Psoas muscle (tissue), 8 donors: ENCODE results near the gene SMARCD3. TPM values are rescaled to one million over a fixed set of nuclear protein-coding genes. Genes with fewer than 3 reads are reported as not detected.

Experiments used
- ATAC-seq, 4 donors: fragments of 200-7000 bp; cut with Tn5 transposase; one replicate each; pipeline ENCODE4 v1.9.1; 2020; ENCODE audit warnings: moderate library complexity in 3 of 4, mild to moderate bottlenecking in 2 of 4
- DNase-seq, 2 donors: peaks; one replicate each; pipeline ENCODE4 v3.0.0-alpha.2; 2020
- H3K27ac ChIP-seq: fragments of 200-600 bp; one replicate; pipeline ENCODE4 v1.8.0; 2022
- H3K27me3 ChIP-seq, 3 donors: fragments of 200-600 bp in 1 of 3; one replicate each; pipeline versions ENCODE4 v1.6.1 to v1.8.0; 2013 to 2022; ENCODE audit warnings: low read length in 2 of 3, mild to moderate bottlenecking in 2 of 3, moderate library complexity in 1 of 3; ENCODE audit not compliant: insufficient read depth in 3 of 3
- H3K36me3 ChIP-seq, 2 donors: fragments of 200-600 bp in 1 of 2; one replicate each; pipeline versions ENCODE4 v1.6.1 to v1.8.0; 2013 to 2022; ENCODE audit warnings: low read depth in 1 of 2, mild to moderate bottlenecking in 1 of 2, moderate library complexity in 1 of 2; ENCODE audit not compliant: insufficient read depth in 1 of 2
- H3K4me1 ChIP-seq: fragments of 200-600 bp; one replicate; pipeline ENCODE4 v1.8.0; 2022
- H3K4me3 ChIP-seq: fragments of 200-600 bp; one replicate; pipeline ENCODE4 v1.8.0; 2022; ENCODE audit warnings: mild to moderate bottlenecking
- H3K9me3 ChIP-seq: fragments of 200-600 bp; one replicate; pipeline ENCODE4 v1.8.0; 2022
- WGBS, 3 donors: extraction: QIAGEN DNeasy Blood & Tissue Kit; methylation state at CpG; one replicate each; pipeline versions ENCODE4 v1.1.6 to v1.1.7; 2013; 5-methylcytosine and 5-hydroxymethylcytosine counted together
- intact Hi-C, 2 donors: fragments of 100-400 bp; cut with DNase I; formaldehyde crosslinking; loops; one replicate each; pipeline versions ENCODE4 v1.11.0 to v1.14.2; 2022
- polyA plus RNA-seq, 3 donors: library from polyadenylated mRNA; stranded (reverse); fragments of 200-250 nt; gene quantifications; one replicate each; pipeline ENCODE4 v1.2.3, GENCODE V29; 2013
- total RNA-seq, 4 donors: library from RNA; stranded (reverse); fragmentation: NEBNext Ultra II Directional in 2 of 4; extraction: Animal tissue kit (Norgen Biotek cat#: 25700) in 2 of 4; gene quantifications; one replicate each; pipeline versions ENCODE4 v1.2.1 to v1.2.4, GENCODE V29; 2021 to 2023
- TF ChIP-seq, protein P1 (sequence below): fragments of 200-600 bp; IDR thresholded peaks from one replicate; pipeline ENCODE4 v1.8.0; 2022; ENCODE audit warnings: antibody characterized with exemption
- donor health status: healthy with polysubstance abuse.
- donor health status: DM: no; HTN: no; CAD: no; lungs with moderate emphysema.
- donor health status: Bipolar disorder and iron deficiency.
- donor health status: healthy.
- donor health status: DM: yes; HTN: yes; CAD: no.
- donor health status: DM: no; HTN: no; CAD: no.
- donor health status: DM: no; HTN: no; CAD: no.
- donor health status: DM: yes; HTN: yes; CAD: no.

Gene SMARCD3
- total and polyA plus RNA-seq, 7 donors, result 38.3 to 138 (median 92.5) TPM

DNA sequence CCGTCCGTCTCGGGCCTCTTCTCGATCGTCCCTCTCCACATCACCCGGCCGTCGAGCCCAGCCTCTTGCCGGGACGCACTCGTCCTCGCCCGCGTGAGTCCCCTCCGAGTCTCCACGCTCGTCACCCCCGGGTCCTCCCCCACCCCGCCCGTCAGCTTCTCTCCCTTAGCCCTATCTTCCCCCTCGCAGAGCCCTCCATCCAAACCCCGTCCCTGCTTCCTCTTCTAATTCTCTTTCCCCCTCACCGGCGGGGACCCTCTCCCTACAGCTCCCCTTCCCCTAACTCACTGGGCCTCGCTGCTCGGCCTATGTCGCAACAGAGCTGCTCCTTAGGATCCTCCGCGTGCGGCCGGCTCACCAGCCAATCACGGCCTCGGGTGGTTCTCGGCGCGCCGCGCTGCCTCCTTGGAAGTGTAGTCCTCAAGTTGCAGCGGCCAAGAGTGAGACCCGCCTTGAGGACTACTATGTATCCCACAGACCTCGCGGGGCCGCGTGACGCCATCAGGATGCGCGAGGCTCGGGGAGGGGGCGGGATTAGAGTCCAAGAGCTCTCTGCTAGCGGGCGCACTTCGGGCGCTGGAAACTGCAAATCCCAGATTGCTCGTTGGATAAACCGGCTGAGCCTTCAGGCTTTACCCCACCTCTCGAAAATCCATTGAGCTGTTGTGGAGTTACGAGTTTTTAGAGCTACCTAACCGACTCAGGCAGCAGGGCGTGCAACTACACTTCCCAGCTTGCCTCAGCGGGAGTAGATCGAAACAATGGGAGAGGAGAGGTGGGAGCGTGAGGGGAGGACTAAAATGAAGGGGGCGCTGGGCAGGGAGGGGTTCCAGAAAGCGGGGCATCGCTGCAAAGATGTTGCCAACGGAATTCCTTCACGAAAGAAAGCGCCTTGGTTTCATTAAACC lies 21.4 kb downstream of the SMARCD3 start, which contains the start of gene ABCF2:
ABCF2 (minus strand) TSS at position 331 of the 908 bp plus-strand sequence. CDS start 747 bp downstream, outside the sequence.
- Histone ChIP-seq H3K4me3 (peak within 1 kb of the TSS; percentile 76), H3K27me3 (no peaks in the 10 kb centered on the region), H3K9me3 (no peaks in the 10 kb centered on the region), H3K4me1 (peaks cover 24% of the 10 kb centered on the region), H3K27ac (peak within 1 kb of the TSS; percentile 80), H3K36me3 (peaks cover 6 to 35% of the 10 kb centered on the region in 2 donors)
- intact Hi-C loops, result loop anchor here (2.0 to 5.0 kb wide), 2 partner anchors 35 to 36 kb away; no protein-coding TSS in a partner anchor
- peak; percentile 100 for DNase-seq
- peak; percentile 98 to 99 (median 99) for ATAC-seq
- TF ChIP-seq, protein P1, sequence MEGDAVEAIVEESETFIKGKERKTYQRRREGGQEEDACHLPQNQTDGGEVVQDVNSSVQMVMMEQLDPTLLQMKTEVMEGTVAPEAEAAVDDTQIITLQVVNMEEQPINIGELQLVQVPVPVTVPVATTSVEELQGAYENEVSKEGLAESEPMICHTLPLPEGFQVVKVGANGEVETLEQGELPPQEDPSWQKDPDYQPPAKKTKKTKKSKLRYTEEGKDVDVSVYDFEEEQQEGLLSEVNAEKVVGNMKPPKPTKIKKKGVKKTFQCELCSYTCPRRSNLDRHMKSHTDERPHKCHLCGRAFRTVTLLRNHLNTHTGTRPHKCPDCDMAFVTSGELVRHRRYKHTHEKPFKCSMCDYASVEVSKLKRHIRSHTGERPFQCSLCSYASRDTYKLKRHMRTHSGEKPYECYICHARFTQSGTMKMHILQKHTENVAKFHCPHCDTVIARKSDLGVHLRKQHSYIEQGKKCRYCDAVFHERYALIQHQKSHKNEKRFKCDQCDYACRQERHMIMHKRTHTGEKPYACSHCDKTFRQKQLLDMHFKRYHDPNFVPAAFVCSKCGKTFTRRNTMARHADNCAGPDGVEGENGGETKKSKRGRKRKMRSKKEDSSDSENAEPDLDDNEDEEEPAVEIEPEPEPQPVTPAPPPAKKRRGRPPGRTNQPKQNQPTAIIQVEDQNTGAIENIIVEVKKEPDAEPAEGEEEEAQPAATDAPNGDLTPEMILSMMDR, result no peak
- WGBS, 3 donors, result 0 to 1% (median 0%) methylated on average over 68 of the region's 68 CpGs

DNA sequence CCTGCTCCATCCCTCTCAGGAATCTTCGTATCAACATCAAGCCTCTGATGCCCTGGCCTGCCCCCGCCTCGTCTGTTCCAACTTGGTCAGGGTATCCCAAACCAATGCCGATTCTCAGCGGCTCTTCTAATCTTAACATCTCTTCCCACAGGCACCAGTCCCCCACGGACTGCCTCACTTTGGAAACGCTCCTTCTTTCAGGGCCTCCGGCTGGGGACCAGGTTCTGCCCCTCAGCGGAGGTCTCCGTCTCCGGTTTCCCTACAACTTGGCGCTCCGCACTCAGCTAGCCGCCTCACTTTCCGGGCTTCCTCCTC lies 22.0 kb downstream of the SMARCD3 start:
- Histone ChIP-seq H3K4me3 (peak overlapping the region; percentile 76), H3K27ac (peak overlapping the region; percentile 80), H3K4me1 (peaks cover 19% of the 10 kb centered on the region), H3K27me3 (no peaks in the 10 kb centered on the region), H3K36me3 (peaks cover 6 to 41% of the 10 kb centered on the region in 2 donors), H3K9me3 (no peaks in the 10 kb centered on the region)
- intact Hi-C loops, result loop anchor here (2.0 to 5.0 kb wide), 2 partner anchors 34 to 36 kb away; no protein-coding TSS in a partner anchor
- ATAC-seq, result peak in 1 of 4 donors; percentile 0
- 1 to 2% (median 1%) methylated on average over 15 of the region's 15 CpGs for WGBS, 3 donors
- TF ChIP-seq, protein P1, result no peak
- DNase-seq, result no peak

DNA sequence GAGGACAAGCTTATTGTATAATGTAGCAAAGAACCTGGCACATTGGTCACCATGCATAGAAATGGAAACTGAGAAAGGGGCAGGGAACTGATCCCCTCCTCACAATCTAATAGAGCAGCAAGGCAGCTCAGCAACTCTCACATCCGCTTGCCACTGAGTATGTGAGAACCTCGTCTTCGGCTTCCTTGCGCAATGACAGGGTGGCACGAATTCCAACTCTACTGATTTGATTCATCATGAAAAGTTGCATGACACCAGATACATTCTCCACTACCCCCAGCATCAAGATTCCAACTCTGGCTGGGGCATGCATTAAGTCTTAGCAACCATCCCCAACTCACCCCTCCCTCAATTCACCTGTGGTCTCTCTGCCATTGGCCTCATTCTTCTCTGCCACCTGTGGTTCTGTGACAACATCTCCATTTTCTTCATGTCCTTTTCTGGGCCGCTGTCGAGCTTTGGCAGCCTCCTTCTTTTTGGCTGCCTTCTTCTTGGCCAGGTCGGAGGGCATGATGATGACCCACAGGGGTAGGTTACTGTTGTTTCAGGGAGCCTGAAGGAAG lies 22.5 kb downstream of the SMARCD3 start:
- Histone ChIP-seq H3K4me1 (peaks cover 18% of the 10 kb centered on the region), H3K4me3 (peak overlapping the region; percentile 76), H3K9me3 (no peaks in the 10 kb centered on the region), H3K36me3 (peaks cover 6 to 46% of the 10 kb centered on the region in 2 donors), H3K27ac (peak overlapping the region; percentile 80), H3K27me3 (no peaks in the 10 kb centered on the region)
- ATAC-seq, result peak in 1 of 4 donors; percentile 11
- TF ChIP-seq, protein P1, result no peak
- no peak for DNase-seq
- intact Hi-C loops, result loop anchor here (2.0 to 5.0 kb wide), 2 partner anchors 34 to 35 kb away; no protein-coding TSS in a partner anchor
- WGBS, 3 donors, result 49 to 54% (median 52%) methylated on average over 8 of the region's 8 CpGs

DNA sequence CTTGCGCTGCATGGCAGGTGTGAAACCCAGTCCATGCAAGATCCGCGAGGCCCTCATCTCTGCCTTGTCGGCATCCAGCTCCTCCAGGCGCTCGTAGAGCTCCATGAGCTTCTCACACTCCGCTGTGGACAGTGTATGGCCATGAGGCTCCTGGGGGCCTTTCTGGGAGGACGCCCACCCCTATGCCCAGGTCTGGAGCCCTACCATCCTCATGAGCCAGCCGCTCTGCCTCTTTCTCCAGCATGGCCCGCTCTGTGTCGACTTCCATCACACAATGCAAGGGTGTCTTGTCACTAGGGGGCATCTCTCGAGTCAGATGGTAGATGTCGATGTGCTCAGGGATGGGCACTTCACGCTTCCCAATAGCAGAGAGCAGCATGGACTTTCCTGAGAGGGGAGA lies 24.8 kb downstream of the SMARCD3 start:
- H3K4me3 ChIP-seq, result no peak overlapping the region
- H3K4me1 ChIP-seq, result peaks cover 18% of the 10 kb centered on the region
- peaks cover 7 to 69% of the 10 kb centered on the region in 2 donors for H3K36me3 ChIP-seq
- ATAC-seq, result no peak
- TF ChIP-seq, protein P1, result no peak
- WGBS, 3 donors, result 90 to 92% (median 90%) methylated on average over 14 of the region's 14 CpGs
- no peak overlapping the region for H3K27ac ChIP-seq
- intact Hi-C loops, result no loop called here
- no peak for DNase-seq
- no peaks in the 10 kb centered on the region for H3K27me3 ChIP-seq
- no peaks in the 10 kb centered on the region for H3K9me3 ChIP-seq
